NB4 (cell line): Measurements from ENCODE around the gene ANKRD65.

Experiments
- DNase-seq: peaks from one replicate; pipeline ENCODE4 v3.0.0; 2010; ENCODE audit warnings: low read depth
- H3K4me3 ChIP-seq: one replicate; pipeline ENCODE4 v1.5.1; 2011; ENCODE audit warnings: mild to moderate bottlenecking, low read depth, low read length, moderate library complexity
- MYC ChIP-seq: IDR thresholded peaks from 2 replicates; pipeline ENCODE4 v1.6.1; 2011; ENCODE audit warnings: low read depth, low read length
- POLR2A ChIP-seq: IDR thresholded peaks from 2 replicates; pipeline ENCODE4 v1.6.1; 2011; ENCODE audit warnings: mild to moderate bottlenecking; ENCODE audit not compliant: insufficient read length; ENCODE audit errors: extremely low read depth
- TF ChIP-seq, protein P1 (sequence below): IDR thresholded peaks from 2 replicates; pipeline ENCODE4 v1.6.1; 2011; ENCODE audit warnings: low read depth, low read length
- TF ChIP-seq, protein P2 (sequence below): IDR thresholded peaks from one replicate; pipeline ENCODE4 v1.5.1; 2012; ENCODE audit warnings: low read depth, low read length

The ANKRD65 gene

GRCh38 chr1:1394116-1394515 lies 27.0 kb downstream of the ANKRD65 start:
- no peak for DNase-seq
- H3K4me3 ChIP-seq: no peak overlapping the region
- TF ChIP-seq MYC (no peak), POLR2A (no peak)
- TF ChIP-seq, protein P1, sequence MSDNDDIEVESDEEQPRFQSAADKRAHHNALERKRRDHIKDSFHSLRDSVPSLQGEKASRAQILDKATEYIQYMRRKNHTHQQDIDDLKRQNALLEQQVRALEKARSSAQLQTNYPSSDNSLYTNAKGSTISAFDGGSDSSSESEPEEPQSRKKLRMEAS: no peak
- TF ChIP-seq, protein P2, sequence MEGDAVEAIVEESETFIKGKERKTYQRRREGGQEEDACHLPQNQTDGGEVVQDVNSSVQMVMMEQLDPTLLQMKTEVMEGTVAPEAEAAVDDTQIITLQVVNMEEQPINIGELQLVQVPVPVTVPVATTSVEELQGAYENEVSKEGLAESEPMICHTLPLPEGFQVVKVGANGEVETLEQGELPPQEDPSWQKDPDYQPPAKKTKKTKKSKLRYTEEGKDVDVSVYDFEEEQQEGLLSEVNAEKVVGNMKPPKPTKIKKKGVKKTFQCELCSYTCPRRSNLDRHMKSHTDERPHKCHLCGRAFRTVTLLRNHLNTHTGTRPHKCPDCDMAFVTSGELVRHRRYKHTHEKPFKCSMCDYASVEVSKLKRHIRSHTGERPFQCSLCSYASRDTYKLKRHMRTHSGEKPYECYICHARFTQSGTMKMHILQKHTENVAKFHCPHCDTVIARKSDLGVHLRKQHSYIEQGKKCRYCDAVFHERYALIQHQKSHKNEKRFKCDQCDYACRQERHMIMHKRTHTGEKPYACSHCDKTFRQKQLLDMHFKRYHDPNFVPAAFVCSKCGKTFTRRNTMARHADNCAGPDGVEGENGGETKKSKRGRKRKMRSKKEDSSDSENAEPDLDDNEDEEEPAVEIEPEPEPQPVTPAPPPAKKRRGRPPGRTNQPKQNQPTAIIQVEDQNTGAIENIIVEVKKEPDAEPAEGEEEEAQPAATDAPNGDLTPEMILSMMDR: no peak

GRCh38 chr1:1393428-1393827 lies 27.6 kb downstream of the ANKRD65 start:
- no peak for DNase-seq
- no peak overlapping the region for H3K4me3 ChIP-seq

DNA sequence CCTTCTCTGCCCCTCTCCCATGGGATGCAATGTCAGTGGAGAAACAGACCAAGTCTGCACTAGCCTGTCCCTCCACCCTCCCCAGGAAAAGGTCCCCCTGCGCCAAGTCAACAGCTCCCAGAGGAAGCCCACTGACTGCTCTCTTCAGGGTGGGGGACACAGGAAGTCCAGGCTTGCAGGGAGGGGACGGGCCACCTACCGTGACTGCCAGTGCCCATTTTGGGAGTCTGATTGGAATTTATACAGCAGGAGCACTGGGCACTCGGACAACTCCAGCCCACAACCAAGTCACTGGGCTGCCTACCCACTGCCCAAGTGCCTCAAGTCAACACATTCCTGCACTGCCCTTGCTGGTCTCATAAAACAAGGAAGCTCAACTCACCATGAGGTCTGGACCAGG lies 28.1 kb downstream of the ANKRD65 start:
- DNase-seq: no peak
- TF ChIP-seq, protein P1: no peak
- TF ChIP-seq MYC: no peak
- TF ChIP-seq, protein P2: no peak
- TF ChIP-seq POLR2A: no peak
- H3K4me3 ChIP-seq: no peak overlapping the region

More at GRCh38 chr1:1393428-1393827, 27.6 kb downstream of the ANKRD65 start:
- TF ChIP-seq, protein P1: no peak
- TF ChIP-seq MYC (no peak), POLR2A (no peak)
- TF ChIP-seq, protein P2: no peak

DNA sequence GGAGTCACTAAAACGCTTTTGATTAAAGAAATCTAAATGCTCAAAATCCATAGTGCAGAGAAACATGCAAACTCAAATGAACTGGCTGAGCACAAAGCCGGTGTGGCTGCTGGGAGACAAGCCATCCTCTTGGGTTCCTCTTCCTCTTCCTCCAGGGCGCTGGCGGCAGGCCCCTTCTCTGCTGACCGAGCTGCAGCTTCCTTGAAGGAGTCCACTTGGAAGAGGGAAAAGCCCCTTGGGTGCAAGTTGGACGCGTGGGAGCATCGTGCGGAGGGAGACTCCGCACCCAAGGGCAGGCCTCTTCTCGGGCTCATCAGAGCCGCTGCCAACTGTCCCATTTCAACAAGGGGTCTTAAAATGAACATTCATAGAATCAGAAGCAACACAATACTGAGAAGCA lies 29.9 kb downstream of the ANKRD65 start:
- TF ChIP-seq, protein P2: no peak
- TF ChIP-seq POLR2A: no peak
- TF ChIP-seq, protein P1: no peak
- no peak for TF ChIP-seq MYC
- H3K4me3 ChIP-seq: no peak overlapping the region
- DNase-seq: no peak

GRCh38 chr1:1390675-1391074 lies 30.4 kb downstream of the ANKRD65 start:
- DNase-seq: no peak
- H3K4me3 ChIP-seq: no peak overlapping the region
- TF ChIP-seq POLR2A (no peak), MYC (no peak)
- TF ChIP-seq, protein P2: no peak
- TF ChIP-seq, protein P1: no peak
